Activated CD8-positive, alpha-beta memory T cell treated with anti-CD3 and anti-CD28 coated beads, Interleukin-2, amount 50 U/mL, for 1 hour (primary cell): ENCODE results near the gene TRIM52.
"Not testable (repeated sequence)": the region's sequence is repeated elsewhere in the genome, so short reads cannot be mapped to it uniquely, and the experiment has no call there.

ENCODE experiments used
- DNase-seq: peaks from one replicate; pipeline ENCODE4 v3.0.0-alpha.2; 2020; ENCODE audit errors: extremely low read depth

Gene TRIM52

GRCh38 chr5:181260720-181261319, at the start of gene TRIM52:
Gene TRIM52, minus strand, starts transcription at chr5:181261143. Its CDS starts 330 bp downstream, at chr5:181260813.
- DNase-seq, result peak; percentile 77

- DNase-seq, result not testable (repeated sequence)
Observed at GRCh38 chr5:181287331-181287730, 26.4 kb upstream of the TRIM52 start.

GRCh38 chr5:181285962-181286705, 25.2 kb upstream of the TRIM52 start:
- not testable (repeated sequence) for DNase-seq

GRCh38 chr5:181283841-181284755, 23.2 kb upstream of the TRIM52 start:
- DNase-seq, result not testable (repeated sequence)

DNA sequence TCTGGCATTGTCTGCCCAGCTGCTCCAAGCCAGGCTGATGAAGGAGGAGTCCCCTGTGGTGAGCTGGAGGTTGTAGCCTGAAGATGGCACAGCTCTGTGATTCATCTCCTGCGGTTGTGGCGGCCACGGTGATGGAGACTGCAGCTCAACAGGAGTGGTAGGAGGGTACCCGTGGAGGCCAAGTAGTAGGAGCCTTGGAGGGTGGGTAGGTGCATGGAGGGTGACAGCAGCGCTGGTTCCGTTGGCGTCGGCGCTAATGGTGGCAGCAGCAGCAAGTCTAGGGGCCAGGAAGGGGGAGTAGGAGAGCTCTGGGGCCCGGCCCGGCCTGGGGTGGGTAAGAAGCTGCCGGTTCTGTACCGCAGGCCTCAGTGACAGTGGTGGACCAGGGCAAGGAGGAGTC, 22.4 kb upstream of the TRIM52 start:
- DNase-seq, result no peak

DNA sequence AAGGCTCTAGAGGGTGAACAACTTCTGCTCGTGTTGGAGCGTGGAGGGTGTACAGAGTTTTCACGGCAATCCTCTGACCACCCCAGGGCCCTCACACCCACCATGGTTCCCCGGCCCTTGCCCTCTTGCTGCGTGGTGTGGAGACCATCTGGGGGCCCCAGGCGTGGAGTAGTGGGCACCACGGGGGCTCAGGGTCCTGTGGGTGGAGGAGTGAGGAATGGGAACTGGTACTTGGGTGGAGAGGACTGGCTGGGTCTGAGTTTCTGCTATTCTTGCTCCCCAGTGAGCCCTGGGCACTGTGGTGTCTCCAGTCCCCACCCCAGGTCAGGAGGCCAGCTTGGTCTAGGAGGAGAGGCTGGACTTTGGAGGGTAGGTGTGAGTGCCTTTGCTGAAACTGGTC, 21.9 kb upstream of the TRIM52 start:
- no peak for DNase-seq

DNA sequence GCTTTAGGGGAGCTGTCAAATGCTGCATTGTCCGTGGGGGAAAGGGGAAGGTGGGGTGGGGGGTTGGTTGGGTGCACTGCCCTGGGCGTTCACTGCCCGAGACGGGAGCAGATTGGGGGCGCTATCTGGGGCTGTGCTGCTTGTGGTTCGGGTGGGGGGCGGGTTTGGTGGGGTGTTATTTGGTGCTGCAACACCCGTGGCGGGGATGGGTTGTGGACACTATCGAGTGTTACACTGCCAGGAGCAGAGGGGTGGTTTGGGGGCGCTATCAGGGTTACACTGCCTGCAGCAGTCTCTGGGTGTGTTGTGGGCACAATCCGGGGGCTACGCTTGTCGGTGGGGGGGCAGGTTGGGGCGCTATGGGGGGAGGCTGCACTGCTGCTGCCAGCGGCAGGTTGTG, 21.5 kb upstream of the TRIM52 start:
- not testable (repeated sequence) for DNase-seq

- DNase-seq, result no peak
Observed at GRCh38 chr5:181281984-181282316, 21.0 kb upstream of the TRIM52 start.

DNA sequence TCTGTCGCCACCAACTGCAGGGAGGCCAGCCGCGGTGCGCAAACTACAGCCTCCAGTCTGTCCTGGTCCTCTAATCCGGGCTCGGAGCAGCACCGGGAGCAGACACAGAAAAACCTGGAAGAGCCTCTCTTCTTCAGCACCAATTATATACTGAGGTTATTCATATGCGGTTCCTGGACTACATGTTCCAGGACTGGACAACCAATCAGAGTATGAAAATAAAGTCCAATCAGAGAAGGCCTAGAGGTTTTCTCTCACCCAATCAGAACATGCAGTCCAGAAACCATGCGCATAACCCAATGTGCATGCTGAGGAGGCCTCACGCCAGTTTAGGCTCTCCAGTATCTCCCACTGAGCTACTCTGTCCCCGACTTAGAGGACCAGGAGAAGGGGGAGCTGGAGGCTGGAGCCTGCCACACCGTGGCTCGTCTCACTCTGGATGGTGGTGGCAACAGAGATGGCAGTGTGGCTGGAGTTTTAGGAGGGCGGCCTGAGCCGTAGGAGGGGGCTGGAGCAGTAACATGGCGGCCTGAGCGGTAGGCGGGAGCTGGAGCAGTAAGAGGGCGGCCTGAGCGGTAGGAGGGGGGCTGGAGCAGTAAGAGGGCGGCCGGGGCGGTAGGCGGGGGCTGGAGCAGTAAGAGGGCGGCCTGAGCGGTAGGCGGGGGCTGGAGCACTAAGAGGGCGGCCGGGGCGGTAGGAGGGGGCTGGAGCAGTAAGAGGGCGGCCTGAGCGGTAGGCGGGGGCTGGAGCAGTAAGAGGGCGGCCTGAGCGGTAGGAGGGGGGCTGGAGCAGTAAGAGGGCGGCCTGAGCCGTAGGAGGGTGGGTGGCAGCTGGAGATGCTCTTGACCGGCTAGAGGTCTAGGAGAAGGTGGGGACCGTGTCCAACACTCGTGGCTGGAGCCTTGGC, 20.4 kb upstream of the TRIM52 start:
- no peak for DNase-seq

- no peak for DNase-seq
Observed at GRCh38 chr5:181280251-181280762, 19.4 kb upstream of the TRIM52 start.

- not testable (repeated sequence) for DNase-seq
Observed at GRCh38 chr5:181273433-181273744, 12.4 kb upstream of the TRIM52 start.

GRCh38 chr5:181271081-181271480, 10.1 kb upstream of the TRIM52 start:
- no peak for DNase-seq

GRCh38 chr5:181267907-181268306, 7.0 kb upstream of the TRIM52 start:
- DNase-seq, result not testable (repeated sequence)

DNA sequence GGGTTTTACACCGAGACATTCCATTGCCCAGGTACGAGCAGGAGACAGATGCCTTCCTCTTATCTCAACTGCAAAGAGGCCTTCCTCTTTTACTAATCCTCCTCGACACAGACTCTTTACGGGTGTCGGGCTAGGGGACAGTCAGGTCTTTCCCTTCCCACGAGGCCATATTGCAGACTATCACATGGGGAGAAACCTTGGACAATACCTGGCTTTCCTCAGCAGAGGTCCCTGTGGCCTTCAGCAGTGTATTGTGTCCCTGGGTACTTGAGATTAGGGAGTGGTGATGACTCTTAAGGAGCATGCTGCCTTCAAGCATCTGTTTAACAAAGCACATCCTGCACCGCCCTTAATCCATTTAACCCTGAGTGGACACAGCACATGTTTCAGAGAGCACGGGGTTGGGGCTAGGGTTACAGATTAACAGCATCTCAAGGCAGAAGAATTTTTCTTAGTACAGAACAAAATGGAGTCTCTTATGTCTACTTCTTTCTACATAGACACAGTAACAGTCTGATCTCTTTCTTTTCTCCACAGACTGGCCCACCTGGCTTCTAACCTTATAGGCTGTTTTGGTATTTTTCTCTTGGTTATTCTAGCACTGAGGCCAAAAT, 6.5 kb upstream of the TRIM52 start:
- DNase-seq, result not testable (repeated sequence)

DNA sequence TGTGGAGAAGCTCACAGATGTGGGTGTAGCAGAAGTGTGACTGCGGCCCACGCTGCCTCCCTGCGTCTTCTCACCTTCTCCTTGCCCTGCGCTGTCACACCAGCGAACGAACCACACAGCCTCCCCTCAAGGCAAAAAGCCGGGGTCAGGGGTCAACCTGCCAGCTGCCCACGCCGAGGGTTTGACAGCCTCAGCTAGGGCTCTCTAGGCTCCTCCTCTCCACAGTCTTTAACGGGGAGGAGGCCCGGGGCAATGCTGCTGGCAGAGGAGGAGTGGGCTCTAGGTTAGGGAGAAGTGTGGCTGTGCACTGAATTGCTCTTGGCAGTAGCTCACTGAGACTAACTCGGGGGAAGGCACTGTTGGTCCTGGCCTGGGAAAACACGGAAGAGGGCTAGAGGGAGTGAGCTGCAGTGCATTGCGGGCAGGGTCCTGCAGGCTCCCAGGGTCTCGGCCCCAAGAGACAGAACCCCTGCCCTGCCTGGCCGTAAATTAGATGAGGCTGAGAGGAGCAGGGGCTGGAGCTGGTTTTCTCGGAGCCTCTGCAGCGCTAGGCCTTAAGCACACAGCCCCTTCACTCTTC, 4.2 kb upstream of the TRIM52 start:
- DNase-seq, result no peak

GRCh38 chr5:181263633-181264032, 2.7 kb upstream of the TRIM52 start:
- no peak for DNase-seq

GRCh38 chr5:181261320-181262049, 542 bp upstream of the TRIM52 start:
- peak; percentile 47 for DNase-seq

DNA sequence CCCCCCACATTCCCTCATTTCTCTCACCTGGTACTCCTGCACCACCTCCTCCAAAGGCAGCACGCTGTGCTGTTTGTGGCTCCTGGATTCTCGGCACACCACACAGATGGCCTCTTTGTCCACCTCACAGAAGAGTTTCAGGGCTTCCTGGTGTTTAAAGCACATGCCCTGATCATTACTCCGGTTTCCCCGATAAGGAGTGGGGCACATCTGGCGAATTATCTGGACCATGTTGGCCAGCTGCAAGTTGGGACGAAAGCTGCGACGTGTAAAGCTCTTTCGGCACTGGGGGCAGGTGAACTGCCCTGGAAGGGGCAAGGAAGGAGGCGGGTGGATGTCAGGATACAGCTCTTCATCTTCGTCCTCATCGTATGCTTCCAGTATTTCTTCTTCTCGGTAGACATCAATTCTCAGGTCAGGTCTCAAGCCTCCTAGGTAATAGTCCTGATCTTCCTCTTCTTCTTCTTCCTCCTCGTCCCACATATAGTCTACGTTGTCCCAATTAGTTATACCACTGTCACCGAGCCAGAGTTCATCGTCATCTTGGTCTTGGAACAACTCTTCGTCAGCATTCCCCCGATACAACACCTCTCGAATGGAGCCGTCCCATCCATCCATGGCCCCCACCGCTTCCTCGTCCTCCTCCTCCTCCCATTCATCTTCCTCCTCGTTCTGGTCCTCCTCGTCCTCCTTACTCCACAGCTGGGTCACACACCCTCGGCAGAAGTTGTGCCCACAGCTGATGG, 796 bp downstream of the TRIM52 start:
- DNase-seq, result no peak

- no peak for DNase-seq
Observed at GRCh38 chr5:181259283-181259682, 1.7 kb downstream of the TRIM52 start.
